Body of pancreas (tissue), 4 donors: ENCODE data around the gene ADGRG3. TPM values are rescaled to one million over a fixed set of nuclear protein-coding genes. Genes with fewer than 3 reads are reported as not detected.

Source experiments
- ATAC-seq: fragments of 150-250 bp; one replicate; pipeline ENCODE4 v1.9.1; 2016
- DNase-seq, 4 donors: peaks; one replicate each; pipeline ENCODE4 v3.0.0-alpha.2; 2019
- H3K27ac ChIP-seq, 4 donors: fragments of 200-600 bp; sonication (generic); 1 replicate in 3 of 4; 2 replicates in 1 of 4; pipeline versions ENCODE4 v1.5.1 to v1.6.1; 2016 to 2019; ENCODE audit warnings: mild to moderate bottlenecking in 1 of 4, mixed read lengths in 1 of 4, moderate library complexity in 1 of 4
- H3K27me3 ChIP-seq, 2 donors: fragments of 200-600 bp; sonication (generic); one replicate each; pipeline ENCODE4 v1.6.0; 2016; ENCODE audit warnings: mild to moderate bottlenecking in 1 of 2
- H3K36me3 ChIP-seq, 2 donors: fragments of 200-600 bp; sonication (generic); replicated peaks in 1 of 2; 2 replicates each; pipeline ENCODE4 v1.5.1; 2016; ENCODE audit warnings: low read depth in 2 of 2; ENCODE audit not compliant: insufficient read depth in 1 of 2
- H3K4me1 ChIP-seq: fragments of 200-600 bp; sonication (generic); one replicate; pipeline ENCODE4 v1.6.0; 2016
- H3K4me3 ChIP-seq, 2 donors: fragments of 200-600 bp; sonication (generic); 1 replicate in 1 of 2; 2 replicates in 1 of 2; pipeline ENCODE4 v1.5.1; 2016 to 2019
- H3K9me3 ChIP-seq, 3 donors: fragments of 200-600 bp; sonication (generic); 1 replicate in 2 of 3; 2 replicates in 1 of 3; pipeline ENCODE4 v1.5.1; 2016
- CTCF ChIP-seq, 7 experiments: fragments of 450-650 bp in 4 of 7; fragments of 200-600 bp in 3 of 7; sonication (generic) in 3 of 7; IDR thresholded peaks; one replicate each; pipeline ENCODE4 v1.5.1; 2016 to 2019; ENCODE audit warnings: antibody characterized with exemption in 7 of 7
- POLR2A ChIP-seq, 3 donors: fragments of 450-650 bp; IDR thresholded peaks; one replicate each; pipeline ENCODE4 v1.6.1; 2016; ENCODE audit warnings: antibody characterized with exemption in 3 of 3, mild to moderate bottlenecking in 2 of 3
- WGBS, 2 donors: methylation state at CpG; one replicate each; pipeline ENCODE4 v1.1.5; 2017; 5-methylcytosine and 5-hydroxymethylcytosine counted together
- intact Hi-C: fragments of 100-400 bp; cut with DNase I; formaldehyde crosslinking; loops from one replicate; pipeline ENCODE4 v1.15.1; 2023
- total RNA-seq, 2 donors: library from RNA; depleted of rRNA; stranded (reverse); fragments of >200 nt; gene quantifications; one replicate each; pipeline ENCODE4 v1.1.0, GENCODE V29; 2016

The ADGRG3 gene
- total RNA-seq, 2 donors from 2014 or later, result 2.0 to 6.0 TPM

GRCh38 chr16:57672824-57673223 is 4.7 kb downstream of the ADGRG3 start:
- 88 to 90% methylated on average over 2 of the region's 2 CpGs for WGBS, 2 donors
- TF ChIP-seq POLR2A (IDR thresholded peaks at IDR 0.05) (no peak), CTCF (IDR thresholded peaks at IDR 0.05) (no peak)
- Histone ChIP-seq H3K36me3 (no peaks in the 10 kb centered on the region), H3K4me1 (peaks cover 9% of the 10 kb centered on the region), H3K4me3 (no peak overlapping the region), H3K27me3 (no peaks in the 10 kb centered on the region), H3K9me3 (no peaks in the 10 kb centered on the region), H3K27ac (no peak overlapping the region)
- DNase-seq, result no peak
- intact Hi-C loops, result no loop called here
- no peak for ATAC-seq

GRCh38 chr16:57675741-57676551 is 7.8 kb downstream of the ADGRG3 start:
- intact Hi-C loops, result no loop called here
- Histone ChIP-seq H3K27ac (no peak overlapping the region), H3K4me1 (peaks cover 15% of the 10 kb centered on the region), H3K27me3 (no peaks in the 10 kb centered on the region), H3K9me3 (no peaks in the 10 kb centered on the region), H3K36me3 (no peaks in the 10 kb centered on the region), H3K4me3 (no peak overlapping the region)
- no peak for TF ChIP-seq CTCF (IDR thresholded peaks at IDR 0.05)
- TF ChIP-seq POLR2A (IDR thresholded peaks at IDR 0.05), result no peak
- DNase-seq (peak in 1 of 4 donors; percentile 5), ATAC-seq (no peak)
- WGBS, 2 donors, result 75 to 83% methylated on average over 12 of the region's 12 CpGs

GRCh38 chr16:57676553-57677085 is 8.5 kb downstream of the ADGRG3 start:
- Histone ChIP-seq H3K36me3 (no peaks in the 10 kb centered on the region), H3K9me3 (no peaks in the 10 kb centered on the region), H3K27me3 (no peaks in the 10 kb centered on the region), H3K4me3 (no peak overlapping the region), H3K4me1 (peaks cover 15% of the 10 kb centered on the region), H3K27ac (no peak overlapping the region)
- WGBS, 2 donors, result 77 to 78% methylated on average over 4 of the region's 4 CpGs
- intact Hi-C loops, result no loop called here
- ATAC-seq, result no peak
- peak in 1 of 4 donors; percentile 5 for DNase-seq
- TF ChIP-seq POLR2A (IDR thresholded peaks at IDR 0.05) (no peak), CTCF (IDR thresholded peaks at IDR 0.05) (no peak)

GRCh38 chr16:57677622-57678369 is 9.7 kb downstream of the ADGRG3 start:
- intact Hi-C loops, result no loop called here
- ATAC-seq (peak; percentile 96), DNase-seq (peak; percentile 76 to 89 (median 86))
- H3K36me3 ChIP-seq, result no peaks in the 10 kb centered on the region
- no peaks in the 10 kb centered on the region for H3K9me3 ChIP-seq
- WGBS, 2 donors, result 14 to 42% methylated on average over 9 to 14 of the region's 14 CpGs
- H3K27me3 ChIP-seq, result no peaks in the 10 kb centered on the region
- TF ChIP-seq POLR2A (IDR thresholded peaks at IDR 0.05) (no peak), CTCF (IDR thresholded peaks at IDR 0.05) (peak in 1 of 7 experiments; percentile 13)
- peak overlapping the region in 3 of 4 donors; percentile 31 to 55 (median 43) for H3K27ac ChIP-seq
- H3K4me1 ChIP-seq, result peaks cover 20% of the 10 kb centered on the region
- H3K4me3 ChIP-seq, result no peak overlapping the region
